NCI-H2227 treated with DMSO at 0.1 percent for 48 hours (cell line): ENCODE data around the gene MDM1.
A peak's percentile ranks its signal among the peaks of the same experiment; 100 is the strongest.

Experiments used
- DNase-seq: peaks from one replicate; lab custom pipeline; 2025; lab: John Stamatoyannopoulos, UW

Gene MDM1

GRCh38 chr12:68331869-68332727 is at the start of gene MDM1:
Gene MDM1, minus strand, starts transcription at chr12:68332362. Its CDS starts 117 bp downstream, at chr12:68332245.
- DNase-seq, result peak; percentile 88

GRCh38 chr12:68381476-68382219 is 49.5 kb upstream of the MDM1 start:
- no peak for DNase-seq

- DNase-seq, result no peak
These were observed 46.9 kb upstream of the MDM1 start for GRCh38 chr12:68378872-68379606.

- DNase-seq, result no peak
These were observed 45.7 kb upstream of the MDM1 start for GRCh38 chr12:68377881-68378280.

- no peak for DNase-seq
These were observed 44.7 kb upstream of the MDM1 start for GRCh38 chr12:68376901-68377300.

GRCh38 chr12:68375756-68376695 is 43.9 kb upstream of the MDM1 start:
- no peak for DNase-seq

- no peak for DNase-seq
These were observed 42.3 kb upstream of the MDM1 start for GRCh38 chr12:68374307-68374982.

- DNase-seq, result no peak
These were observed 38.5 kb upstream of the MDM1 start for GRCh38 chr12:68370667-68371066.

GRCh38 chr12:68370006-68370590 is 37.9 kb upstream of the MDM1 start:
- no peak for DNase-seq

- no peak for DNase-seq
These were observed 36.2 kb upstream of the MDM1 start for GRCh38 chr12:68368327-68368726.

- no peak for DNase-seq
These were observed 35.7 kb upstream of the MDM1 start for GRCh38 chr12:68367903-68368302.

GRCh38 chr12:68367116-68367515 is 35.0 kb upstream of the MDM1 start:
- no peak for DNase-seq

- DNase-seq, result peak; percentile 76
These were observed 32.9 kb upstream of the MDM1 start for GRCh38 chr12:68364893-68365725.

GRCh38 chr12:68364328-68364727 is 32.2 kb upstream of the MDM1 start:
- no peak for DNase-seq

- DNase-seq, result no peak
These were observed 29.8 kb upstream of the MDM1 start for GRCh38 chr12:68361953-68362352.

GRCh38 chr12:68359674-68360073 is 27.5 kb upstream of the MDM1 start:
- no peak for DNase-seq

- peak; percentile 44 for DNase-seq
These were observed 26.6 kb upstream of the MDM1 start for GRCh38 chr12:68358532-68359485.

- no peak for DNase-seq
These were observed 24.8 kb upstream of the MDM1 start for GRCh38 chr12:68356986-68357385.
